Left lobe of liver (tissue), 2 donors: ENCODE results near the gene MTHFR. TPM values are rescaled to one million over a fixed set of nuclear protein-coding genes. Genes with fewer than 3 reads are reported as not detected.

Source experiments
- ATAC-seq: fragments of 200-7000 bp; cut with Tn5 transposase; one replicate; pipeline ENCODE4 v1.9.1; 2020; ENCODE audit warnings: mild to moderate bottlenecking, moderate library complexity
- DNase-seq: peaks from one replicate; pipeline ENCODE4 v3.0.0-alpha.2; 2020; ENCODE audit warnings: low spot score
- total RNA-seq: library from RNA; stranded (reverse); gene quantifications from one replicate; pipeline ENCODE4 v1.2.1, GENCODE V29; 2021
- donor health status: DM: no; HTN: no; CAD: no; lungs with moderate emphysema.
- donor health status: DM: no; HTN: yes; CAD: no.

Gene MTHFR
- 14.9 TPM for total RNA-seq

- DNase-seq (peak; percentile 100), ATAC-seq (peak; percentile 88)
Observed at GRCh38 chr1:11805422-11806306, at the start of gene MTHFR, which contains the start of gene CLCN6. Gene MTHFR (minus strand): TSS chr1:11805964. CDS start chr1:11803116, 2,848 bp downstream. Gene CLCN6 (plus strand): TSS chr1:11806191. CDS start chr1:11806263, 72 bp downstream.

GRCh38 chr1:11855430-11855829 is 49.7 kb upstream of the MTHFR start:
- DNase-seq, result no peak
- no peak for ATAC-seq

DNA sequence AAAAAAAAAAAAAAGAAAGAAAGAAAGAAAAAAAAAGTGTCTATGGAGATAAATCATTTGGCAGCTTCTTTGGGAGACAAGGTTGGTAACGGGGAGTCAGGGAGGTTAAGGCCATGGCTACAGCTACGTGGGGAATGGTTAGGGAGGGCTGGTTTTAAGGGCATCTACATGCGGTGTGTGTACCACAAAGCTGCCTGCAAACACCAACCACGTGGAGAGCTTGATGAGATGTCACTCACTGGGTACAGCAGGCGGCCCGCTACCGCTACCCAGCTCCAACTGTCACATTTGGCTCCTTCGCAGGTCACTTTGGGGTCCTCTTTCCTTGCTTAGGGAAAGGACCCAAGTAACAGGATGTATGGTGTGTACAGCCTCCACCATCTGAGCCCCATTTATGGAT is 48.8 kb upstream of the MTHFR start:
- no peak for ATAC-seq
- no peak for DNase-seq

DNA sequence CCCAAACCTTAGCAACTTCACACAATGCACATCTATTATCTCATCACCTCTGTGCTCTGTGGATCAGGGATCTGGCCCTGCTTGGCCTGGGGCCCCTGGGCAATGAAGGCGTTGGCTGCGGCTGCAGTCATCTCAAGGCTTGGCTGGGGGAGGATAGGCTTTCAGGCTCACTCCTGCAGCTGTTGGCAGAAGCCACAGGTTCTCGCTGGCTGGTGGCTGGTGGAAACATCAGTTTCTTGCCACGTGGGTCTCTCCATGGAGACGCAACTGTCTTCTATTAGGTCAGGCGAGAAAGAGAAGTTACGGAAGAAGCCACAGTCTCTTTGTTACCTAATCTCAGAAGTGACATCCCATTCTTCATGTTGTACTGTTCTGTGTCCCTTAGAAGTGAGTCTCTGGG is 45.4 kb upstream of the MTHFR start:
- ATAC-seq (no peak), DNase-seq (no peak)

GRCh38 chr1:11850156-11850555 is 44.4 kb upstream of the MTHFR start:
- DNase-seq (no peak), ATAC-seq (no peak)

- no peak for DNase-seq
- ATAC-seq, result no peak
Observed at GRCh38 chr1:11848373-11848700, 42.6 kb upstream of the MTHFR start.

DNA sequence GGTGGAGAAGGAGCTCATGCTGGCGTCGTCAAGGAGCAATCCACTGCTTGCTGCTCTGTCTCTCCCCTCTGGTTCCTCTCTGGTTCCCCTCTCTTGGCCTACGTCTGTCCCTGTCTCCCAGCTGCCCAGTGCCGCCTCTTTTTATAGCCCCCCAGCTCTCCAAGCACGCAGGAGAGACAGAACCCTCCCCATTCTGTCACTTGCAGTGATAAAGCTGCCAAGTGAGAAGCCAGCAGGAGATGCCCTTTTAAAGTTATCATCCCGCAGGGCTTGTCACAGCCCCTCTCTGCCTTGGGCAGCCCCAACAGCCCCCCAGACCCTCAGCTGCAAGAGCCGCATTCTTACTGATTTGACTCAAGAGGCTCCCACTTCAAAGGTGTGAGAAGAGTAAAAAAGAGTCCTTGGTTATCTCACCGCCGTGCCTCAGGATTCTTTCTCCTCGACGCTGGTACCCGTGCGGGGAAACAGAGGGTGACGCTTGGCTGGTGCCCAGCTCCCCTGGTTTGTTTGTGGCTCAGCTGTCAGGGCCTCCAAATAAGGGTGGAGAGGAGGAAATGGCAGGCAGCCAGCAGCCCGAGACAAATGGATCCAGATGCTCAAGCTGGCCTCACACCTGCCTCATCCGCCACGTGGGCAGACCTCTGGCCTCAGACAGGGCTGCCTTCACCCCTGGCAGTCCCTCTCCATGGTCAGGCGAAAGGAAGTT is 42.1 kb upstream of the MTHFR start, which contains the start of gene NPPA:
NPPA (minus strand) TSS at position 117 of the 706 bp plus-strand sequence; CDS start at position 18, 99 bp downstream.
- no peak for DNase-seq
- no peak for ATAC-seq

DNA sequence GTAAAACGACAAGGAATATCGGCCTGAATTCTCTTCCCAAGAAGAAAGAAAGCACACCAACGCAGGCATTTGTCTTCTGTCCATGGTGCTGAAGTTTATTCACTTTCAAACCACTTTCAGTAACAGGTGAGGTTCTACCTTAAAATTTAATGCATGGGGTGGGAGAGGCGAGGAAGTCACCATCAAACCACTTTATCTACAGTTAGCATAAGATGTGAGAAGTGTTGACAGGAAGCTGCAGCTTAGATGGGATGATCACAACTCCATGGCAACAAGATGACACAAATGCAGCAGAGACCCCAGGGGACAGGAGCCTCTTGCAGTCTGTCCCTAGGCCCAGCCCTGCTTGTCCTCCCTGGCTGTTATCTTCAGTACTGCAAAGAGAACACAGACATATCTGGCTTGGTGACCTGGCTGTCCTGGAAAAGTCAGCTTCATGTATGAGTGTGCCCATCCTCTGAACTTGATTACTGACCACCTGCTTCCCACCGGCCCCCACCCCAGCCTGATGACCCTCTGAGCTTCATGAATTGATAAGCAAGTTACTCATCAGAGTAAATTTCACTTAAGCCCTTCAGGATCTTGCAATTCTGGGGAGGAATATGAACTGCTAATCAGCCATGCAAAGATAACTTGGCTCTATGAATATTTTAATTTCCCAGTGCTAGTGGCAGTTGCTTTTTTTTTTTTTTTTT is 40.0 kb upstream of the MTHFR start:
- ATAC-seq (no peak), DNase-seq (no peak)

- ATAC-seq (peak; percentile 71), DNase-seq (peak; percentile 93)
Observed at GRCh38 chr1:11842154-11843041, 36.6 kb upstream of the MTHFR start.

DNA sequence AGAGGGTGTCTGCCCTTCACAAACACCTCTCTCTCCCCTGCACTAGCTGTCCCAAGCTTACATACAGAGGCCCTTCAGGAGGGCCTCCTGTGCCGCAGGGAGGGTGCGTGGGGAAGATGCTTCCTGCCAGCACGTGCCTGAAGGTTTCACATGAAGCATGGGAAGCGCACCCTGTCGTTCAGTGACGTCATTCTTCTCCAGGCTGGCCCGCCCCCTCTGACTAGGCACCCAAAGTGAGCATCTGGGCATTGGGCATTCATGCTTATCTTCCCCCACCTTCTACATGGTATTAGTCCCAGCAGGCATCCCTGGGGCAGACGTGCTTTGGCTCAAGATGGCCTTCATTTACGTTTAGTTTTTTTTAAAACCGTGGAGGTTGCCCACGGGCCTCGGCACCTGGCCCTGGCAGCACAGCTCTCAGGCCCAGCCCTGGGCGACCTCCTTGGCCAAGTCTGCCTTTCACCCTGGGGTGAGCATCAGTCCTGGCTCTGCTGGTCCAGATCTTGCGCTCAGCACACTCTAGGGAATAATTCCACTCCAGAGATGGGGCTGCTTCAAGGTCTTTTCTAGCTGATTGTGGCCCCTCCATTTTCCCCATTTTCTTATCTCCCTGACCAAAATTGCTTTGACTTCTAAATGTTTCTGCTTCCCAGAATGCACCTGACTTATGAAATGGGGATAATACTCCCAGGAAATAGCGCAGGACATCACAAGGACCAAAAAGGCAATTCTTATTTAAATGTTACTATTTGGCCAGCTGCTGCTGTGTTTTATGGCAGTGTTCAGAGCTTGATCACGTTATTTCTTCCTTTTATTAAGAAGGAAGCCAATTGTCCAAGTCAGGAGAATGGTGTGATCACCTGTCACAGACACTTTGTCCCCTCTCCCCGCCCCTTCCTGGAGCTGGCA is 35.7 kb upstream of the MTHFR start:
- no peak for ATAC-seq
- no peak for DNase-seq

- peak; percentile 88 for DNase-seq
Observed at GRCh38 chr1:11839727-11840705, 34.3 kb upstream of the MTHFR start.

DNA sequence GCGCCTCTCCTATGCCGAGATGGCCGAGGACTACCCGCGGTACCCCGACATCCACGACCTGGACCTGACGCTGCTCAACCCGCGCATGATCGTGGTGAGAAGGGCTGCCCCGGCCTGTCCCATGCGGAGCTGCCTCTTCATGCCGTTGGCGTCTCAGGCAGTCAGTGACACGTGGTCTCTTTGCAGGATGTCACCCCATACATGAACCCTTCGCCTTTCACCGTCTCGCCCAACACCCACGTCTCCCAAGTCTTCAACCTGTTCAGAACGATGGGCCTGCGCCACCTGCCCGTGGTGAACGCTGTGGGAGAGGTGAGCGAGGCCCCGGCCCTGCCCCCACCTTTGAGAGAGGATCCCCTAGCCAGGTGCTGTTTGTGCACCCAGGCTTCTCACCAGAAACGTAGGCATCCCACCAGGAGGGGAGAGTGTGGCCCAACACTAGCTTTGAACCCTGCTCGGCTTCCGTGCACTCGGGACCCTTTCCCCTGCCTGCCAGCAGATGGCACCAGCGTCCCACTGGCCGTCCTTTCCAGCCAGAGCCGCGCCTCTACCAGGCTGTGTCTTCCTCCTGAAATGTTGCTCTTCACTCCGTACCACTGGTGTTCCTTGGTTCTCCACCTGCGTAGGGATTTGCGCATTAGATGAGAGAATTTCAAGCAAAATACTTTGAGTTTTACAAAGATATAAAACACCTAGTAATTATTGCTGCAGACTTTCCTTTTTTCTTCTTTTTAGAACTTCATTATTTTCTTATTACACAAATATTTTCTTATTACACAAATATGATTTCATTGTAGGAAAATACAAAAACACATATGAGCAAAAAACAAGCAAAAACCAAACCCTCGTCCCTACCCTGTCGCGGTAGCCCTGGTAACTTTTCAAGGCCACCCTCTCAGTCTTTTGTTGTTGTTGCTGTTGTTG is 32.8 kb upstream of the MTHFR start:
- DNase-seq, result peak; percentile 82
- ATAC-seq, result peak; percentile 77

More at GRCh38 chr1:11839727-11840705, 34.3 kb upstream of the MTHFR start:
- ATAC-seq, result peak; percentile 65

- ATAC-seq (no peak), DNase-seq (no peak)
Observed at GRCh38 chr1:11837767-11838348, 32.1 kb upstream of the MTHFR start.

- DNase-seq (no peak), ATAC-seq (no peak)
Observed at GRCh38 chr1:11836955-11837766, 31.4 kb upstream of the MTHFR start.

DNA sequence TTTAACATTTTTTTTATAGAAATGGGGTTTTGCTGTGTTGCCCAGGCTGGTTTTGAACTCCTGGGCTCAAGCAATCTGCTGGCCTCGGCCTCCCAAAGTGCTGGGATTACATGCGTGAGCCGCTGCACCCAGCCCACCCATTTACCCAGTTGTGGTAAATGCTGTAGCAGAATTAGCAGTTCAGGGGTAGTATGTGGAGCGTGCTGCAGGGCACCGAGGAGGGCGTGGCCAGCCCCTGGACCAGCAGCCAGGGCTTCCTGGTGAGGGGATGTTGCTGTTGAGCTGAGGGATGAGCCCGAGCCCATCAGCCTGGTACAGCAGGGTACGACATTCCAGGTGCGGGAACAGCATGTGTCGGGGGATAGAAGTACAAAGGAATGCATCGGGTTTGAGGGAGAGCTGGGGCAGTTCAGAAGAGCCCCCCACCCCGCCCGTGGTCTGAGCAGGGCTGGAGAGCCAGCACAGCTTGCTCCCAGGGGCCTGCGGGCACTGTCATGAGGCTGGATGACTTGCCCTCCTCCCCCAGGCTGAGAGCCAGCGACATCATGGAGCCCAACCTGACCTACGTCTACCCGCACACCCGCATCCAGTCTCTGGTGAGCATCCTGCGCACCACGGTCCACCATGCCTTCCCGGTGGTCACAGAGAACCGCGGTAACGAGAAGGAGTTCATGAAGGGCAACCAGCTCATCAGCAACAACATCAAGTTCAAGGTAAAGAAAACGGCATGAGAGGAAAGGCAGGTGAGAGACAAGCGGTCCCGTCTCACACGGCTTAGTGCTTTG is 29.9 kb upstream of the MTHFR start:
- no peak for DNase-seq
- ATAC-seq, result no peak
